HCT116 (cell line): ENCODE data around the gene HCRTR1. TPM values are rescaled to one million over a fixed set of nuclear protein-coding genes. Genes with fewer than 3 reads are reported as not detected.

Experiments
- ATAC-seq: fragments of 200-7000 bp; cut with Tn5 transposase; 2 replicates; pipeline ENCODE4 v1.9.1; 2020; ENCODE audit warnings: mild to moderate bottlenecking, moderate library complexity
- BruUV-seq: library from RNA; stranded (reverse); fragments of 400-500 nt; replicated peaks from 2 replicates; lab custom pipeline; 2021; lab: Mats Ljungman, UMichigan
- CTCF ChIA-PET: fragments of 300-600 bp; sonication (Branson Sonifier 250); formaldehyde crosslinking; loops from one replicate; lab custom pipeline; 2021; ENCODE audit warnings: antibody characterized with exemption; lab: Charles Lee
- POLR2A ChIA-PET: fragments of 300-600, 350-600 bp; sonication (Branson Sonifier 250); formaldehyde crosslinking; loops from one replicate; lab custom pipeline; 2021; ENCODE audit warnings: antibody characterized with exemption; lab: Charles Lee
- RAD21 ChIA-PET, 2 experiments: fragments of 300-600 bp; sonication (Branson Sonifier 250); formaldehyde crosslinking; loops; one replicate each; lab custom pipeline; 2023; ENCODE audit warnings: low total read pairs in 2 of 2; ENCODE audit not compliant: uncharacterized antibody in 2 of 2, unreplicated experiment in 2 of 2, low non-redundant PET in 1 of 2; lab: Charles Lee
- DNase-seq: peaks from one replicate; pipeline ENCODE4 v3.0.0-alpha.2; 2010; ENCODE audit warnings: low read depth, low spot score
- H2AFZ ChIP-seq: fragments of 200-600 bp; shearing (Covaris generic), sonication (generic); 2 replicates; pipeline ENCODE4 v1.6.1; 2017; ENCODE audit warnings: low read depth, mixed run types, mixed read lengths, antibody characterized with exemption, low read length; ENCODE audit not compliant: poor library complexity, severe bottlenecking
- H3K27ac ChIP-seq: 2 replicates; pipeline ENCODE4 v1.5.1; 2012; ENCODE audit warnings: low read depth, low read length
- H3K27me3 ChIP-seq: fragments of 200-600 bp; sonication (generic); 2 replicates; pipeline ENCODE4 v1.6.1; 2016; ENCODE audit warnings: mixed run types, low read length, mixed read lengths; ENCODE audit not compliant: insufficient read depth
- H3K36me3 ChIP-seq, 2 experiments: fragments of 200-500 bp in 1 of 2; fragments of 200-600 bp in 1 of 2; sonication (Bioruptor generic) in 1 of 2; sonication (generic) in 1 of 2; 2 replicates each; pipeline versions ENCODE4 v1.5.1 to v1.6.1; 2014 to 2016; ENCODE audit warnings: low read length in 2 of 2, inconsistent platforms in 1 of 2, mixed read lengths in 1 of 2, mixed run types in 1 of 2; ENCODE audit not compliant: insufficient read depth in 2 of 2, control insufficient read depth in 1 of 2
- H3K4me1 ChIP-seq, 2 experiments: fragments of 200-600 bp in 1 of 2; sonication (generic) in 1 of 2; 2 replicates each; pipeline versions ENCODE4 v1.5.1 to v1.6.1; 2012 to 2017; ENCODE audit warnings: low read length in 2 of 2, inconsistent platforms in 1 of 2, mild to moderate bottlenecking in 1 of 2, mixed read lengths in 1 of 2, mixed run types in 1 of 2, moderate library complexity in 1 of 2; ENCODE audit not compliant: insufficient read depth in 2 of 2, control insufficient read depth in 1 of 2
- H3K4me2 ChIP-seq: fragments of 200-600 bp; sonication (generic); 2 replicates; pipeline ENCODE4 v1.6.1; 2017; ENCODE audit warnings: mixed run types, low read length, mixed read lengths
- H3K4me3 ChIP-seq, 2 experiments: fragments of 200-600 bp in 1 of 2; sonication (generic) in 1 of 2; replicated peaks in 1 of 2; 2 replicates each; pipeline ENCODE4 v1.5.1; 2011 to 2016; ENCODE audit warnings: low read length in 2 of 2, control low read depth in 1 of 2, low read depth in 1 of 2, mild to moderate bottlenecking in 1 of 2, mixed read lengths in 1 of 2, mixed run types in 1 of 2
- H3K79me2 ChIP-seq: fragments of 200-600 bp; sonication (generic); 2 replicates; pipeline ENCODE4 v1.6.1; 2017; ENCODE audit warnings: mild to moderate bottlenecking, mixed run types, low read length, moderate library complexity, mixed read lengths; ENCODE audit not compliant: insufficient read depth
- H3K9ac ChIP-seq: fragments of 200-600 bp; sonication (generic); 2 replicates; pipeline ENCODE4 v1.6.1; 2016; ENCODE audit warnings: low read length, mixed read lengths
- H3K9me2 ChIP-seq: fragments of 200-600 bp; sonication (generic), shearing (Covaris generic); 2 replicates; pipeline ENCODE4 v1.6.1; 2017; ENCODE audit warnings: mixed run types, mild to moderate bottlenecking, moderate library complexity; ENCODE audit not compliant: insufficient read depth
- H3K9me3 ChIP-seq, 2 experiments: fragments of 200-500 bp in 1 of 2; fragments of 200-600 bp in 1 of 2; sonication (Bioruptor generic) in 1 of 2; sonication (generic) in 1 of 2; 2 replicates each; pipeline ENCODE4 v1.6.1; 2014 to 2017; ENCODE audit warnings: low read length in 2 of 2, mixed read lengths in 2 of 2, inconsistent platforms in 1 of 2, low read depth in 1 of 2, mild to moderate bottlenecking in 1 of 2, mixed run types in 1 of 2, moderate library complexity in 1 of 2; ENCODE audit not compliant: control insufficient read depth in 1 of 2, insufficient read depth in 1 of 2
- H4K20me1 ChIP-seq: fragments of 200-600 bp; sonication (generic), shearing (Covaris generic); 2 replicates; pipeline ENCODE4 v1.6.1; 2017; ENCODE audit warnings: mixed run types, mild to moderate bottlenecking, moderate library complexity; ENCODE audit not compliant: insufficient read depth
- ATF3 ChIP-seq: IDR thresholded peaks from 2 replicates; pipeline ENCODE4 v1.6.1; 2012
- CEBPB ChIP-seq: IDR thresholded peaks from 2 replicates; pipeline ENCODE4 v1.6.1; 2012; ENCODE audit warnings: low read depth
- ELF1 ChIP-seq: IDR thresholded peaks from 2 replicates; pipeline ENCODE4 v1.6.1; 2012; ENCODE audit warnings: low read depth, borderline replicate concordance
- EZH2 ChIP-seq: fragments of 200-600 bp; sonication (generic); IDR thresholded peaks from 2 replicates; pipeline ENCODE4 v1.6.1; 2017; ENCODE audit warnings: antibody characterized with exemption, mixed run types
- FOSL1 ChIP-seq: IDR thresholded peaks from 2 replicates; pipeline ENCODE4 v1.6.1; 2012; ENCODE audit warnings: low read depth
- POLR2A ChIP-seq: IDR thresholded peaks from 2 replicates; pipeline ENCODE4 v1.7.0; 2011; ENCODE audit warnings: borderline replicate concordance; ENCODE audit not compliant: insufficient read depth, insufficient read length; ENCODE audit errors: extremely low read depth
- POLR2AphosphoS5 ChIP-seq: IDR thresholded peaks from 2 replicates; pipeline ENCODE4 v1.6.1; 2011; ENCODE audit warnings: mild to moderate bottlenecking, low read depth, low read length, moderate library complexity
- SIN3A ChIP-seq: IDR thresholded peaks from 2 replicates; pipeline ENCODE4 v1.6.1; 2012; ENCODE audit warnings: low read depth
- SP1 ChIP-seq: IDR thresholded peaks from 2 replicates; pipeline ENCODE4 v1.6.1; 2012; ENCODE audit warnings: low read depth
- TCF7L2 ChIP-seq: IDR thresholded peaks from 2 replicates; pipeline ENCODE4 v1.7.0; 2011; ENCODE audit warnings: borderline replicate concordance, inconsistent platforms; ENCODE audit not compliant: insufficient read depth, insufficient read length; ENCODE audit errors: extremely low read depth
- YY1 ChIP-seq: IDR thresholded peaks from 2 replicates; pipeline ENCODE4 v1.6.1; 2011; ENCODE audit warnings: low read length, low read depth, moderate library complexity, mild to moderate bottlenecking; ENCODE audit not compliant: insufficient replicate concordance; ENCODE audit errors: extremely low read depth
- ZBTB33 ChIP-seq: IDR thresholded peaks from 2 replicates; pipeline ENCODE4 v1.6.1; 2011; ENCODE audit warnings: mild to moderate bottlenecking, low read length, moderate library complexity; ENCODE audit not compliant: insufficient replicate concordance; ENCODE audit errors: extremely low read depth
- ZFX ChIP-seq: fragments of 450-650 bp; IDR thresholded peaks from 2 replicates; pipeline ENCODE4 v1.6.1; 2017
- ZNF274 ChIP-seq: fragments of 200-500 bp; sonication (Bioruptor generic); IDR thresholded peaks from 2 replicates; pipeline ENCODE4 v1.6.1; 2014; ENCODE audit warnings: mild to moderate bottlenecking, low read depth, low read length, inconsistent platforms
- intact Hi-C: fragments of 100-400 bp; cut with micrococcal nuclease; formaldehyde crosslinking; loops from 2 replicates; pipeline ENCODE4 v1.10.0; 2022
- total RNA-seq: library from RNA; stranded (reverse); gene quantifications from one replicate; pipeline ENCODE4 v1.2.1, GENCODE V29; 2021; ENCODE audit not compliant: unreplicated experiment
- TF ChIP-seq, protein P1 (sequence below), 3 experiments: fragments of 200-600 bp in 1 of 3; sonication (generic) in 1 of 3; IDR thresholded peaks in 2 of 3; conservative IDR thresholded peaks in 1 of 3; 2 replicates each; pipeline ENCODE4 v1.5.1; 2012 to 2017; ENCODE audit warnings: low read depth in 2 of 3, low read length in 2 of 3, antibody characterized with exemption in 1 of 3, borderline replicate concordance in 1 of 3, control low read depth in 1 of 3, mild to moderate bottlenecking in 1 of 3, mixed read lengths in 1 of 3, mixed run types in 1 of 3, moderate library complexity in 1 of 3; ENCODE audit not compliant: insufficient read depth in 1 of 3
- TF ChIP-seq, protein P2 (sequence below): IDR thresholded peaks from 2 replicates; pipeline ENCODE4 v1.6.1; 2012; ENCODE audit warnings: low read depth

The HCRTR1 gene
- total RNA-seq, 1 experiment from 2014 or later = not detected

DNA sequence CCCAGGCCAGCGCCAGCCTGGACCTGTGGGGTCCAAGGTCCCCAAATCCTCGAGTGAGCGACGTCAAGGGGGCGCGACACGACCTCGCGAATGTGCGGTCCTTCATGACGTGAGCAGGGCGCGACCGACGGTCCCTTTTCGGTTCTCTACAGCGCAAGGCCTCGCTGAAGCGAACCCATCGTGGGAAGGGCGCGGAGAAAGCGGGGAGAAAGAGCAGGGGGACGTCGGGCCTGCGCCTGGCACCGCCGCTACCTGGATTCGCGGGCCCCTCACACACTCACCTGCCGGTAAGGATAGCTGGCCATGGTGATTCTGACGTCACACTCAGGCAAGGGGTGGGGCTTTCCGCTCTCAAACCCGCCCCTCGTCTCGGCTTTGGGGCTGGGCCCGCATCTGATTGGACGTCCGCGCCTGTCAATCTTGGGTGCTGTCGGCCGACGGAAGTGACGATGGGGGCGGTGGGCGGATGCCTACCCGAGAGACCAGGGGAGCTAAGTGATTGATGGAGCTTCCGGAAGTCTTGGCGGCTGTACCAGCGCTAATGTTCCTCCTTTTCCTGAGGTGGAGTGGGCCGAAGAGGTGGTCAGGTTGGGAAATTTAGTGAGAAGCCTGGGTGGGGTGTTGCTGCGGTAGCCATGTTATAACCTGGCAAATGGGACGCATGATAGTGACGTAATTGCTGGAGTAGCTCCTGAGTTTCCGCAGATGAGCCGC is 27.2 kb downstream of the HCRTR1 start, which contains the start of gene PEF1 (continued):
- TF ChIP-seq, protein P1, sequence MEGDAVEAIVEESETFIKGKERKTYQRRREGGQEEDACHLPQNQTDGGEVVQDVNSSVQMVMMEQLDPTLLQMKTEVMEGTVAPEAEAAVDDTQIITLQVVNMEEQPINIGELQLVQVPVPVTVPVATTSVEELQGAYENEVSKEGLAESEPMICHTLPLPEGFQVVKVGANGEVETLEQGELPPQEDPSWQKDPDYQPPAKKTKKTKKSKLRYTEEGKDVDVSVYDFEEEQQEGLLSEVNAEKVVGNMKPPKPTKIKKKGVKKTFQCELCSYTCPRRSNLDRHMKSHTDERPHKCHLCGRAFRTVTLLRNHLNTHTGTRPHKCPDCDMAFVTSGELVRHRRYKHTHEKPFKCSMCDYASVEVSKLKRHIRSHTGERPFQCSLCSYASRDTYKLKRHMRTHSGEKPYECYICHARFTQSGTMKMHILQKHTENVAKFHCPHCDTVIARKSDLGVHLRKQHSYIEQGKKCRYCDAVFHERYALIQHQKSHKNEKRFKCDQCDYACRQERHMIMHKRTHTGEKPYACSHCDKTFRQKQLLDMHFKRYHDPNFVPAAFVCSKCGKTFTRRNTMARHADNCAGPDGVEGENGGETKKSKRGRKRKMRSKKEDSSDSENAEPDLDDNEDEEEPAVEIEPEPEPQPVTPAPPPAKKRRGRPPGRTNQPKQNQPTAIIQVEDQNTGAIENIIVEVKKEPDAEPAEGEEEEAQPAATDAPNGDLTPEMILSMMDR (IDR thresholded peaks at IDR 0.05 in 2 of 3, conservative IDR thresholded peaks at IDR 0.05 in 1 of 3; ENCODE audit: borderline replicate concordance in 1 of 3, insufficient read depth in 1 of 3, low read depth in 2 of 3, low read length in 2 of 3) = no peak
- no peak for TF ChIP-seq ATF3
- TF ChIP-seq TCF7L2 = peak; percentile 38
- TF ChIP-seq ZNF274 = no peak
- peak; percentile 78 for TF ChIP-seq POLR2AphosphoS5
- peak; percentile 66 for TF ChIP-seq ZFX
- TF ChIP-seq POLR2A = peak; percentile 59

DNA sequence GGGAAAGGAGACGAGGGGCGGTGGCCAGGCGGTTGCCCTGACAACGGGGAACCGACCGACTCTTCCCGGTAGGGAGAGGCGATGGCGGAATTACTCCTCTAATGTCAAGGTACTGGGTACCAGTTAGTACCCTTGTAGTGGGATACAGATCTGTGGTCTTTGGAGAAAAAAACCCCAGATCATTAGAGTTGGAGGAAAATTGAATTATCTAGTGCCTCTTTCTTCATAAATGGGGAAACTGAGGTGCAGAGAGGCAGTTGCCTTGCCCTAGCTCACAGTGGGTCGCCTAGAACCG is 27.7 kb downstream of the HCRTR1 start:
- Histone ChIP-seq H3K4me3 (peak overlapping the region; percentile 80 to 96), H3K36me3 (no peaks in the 10 kb centered on the region), H3K9ac (peak overlapping the region; percentile 97), H3K4me1 (peaks cover 8 to 20% of the 10 kb centered on the region in 2 experiments; a peak in 3 of 4 replicates), H3K9me2 (no peaks in the 10 kb centered on the region), H3K4me2 (peak overlapping the region; percentile 83), H4K20me1 (no peaks in the 10 kb centered on the region), H3K9me3 (no peaks in the 10 kb centered on the region), H3K27ac (peak overlapping the region; percentile 92), H2AFZ (no peak overlapping the region), H3K79me2 (peaks cover 34% of the 10 kb centered on the region), H3K27me3 (no peaks in the 10 kb centered on the region)
- BruUV-seq = TSS peak; percentile 63
- POLR2A ChIA-PET = interaction anchor here (0.6 to 1.2 kb wide), 5 partner anchors 12 to 144 kb away, joined by 3 to 9 read pairs (median 5); no protein-coding TSS in a partner anchor
- ATAC-seq (no peak), DNase-seq (no peak)
- CTCF ChIA-PET = interaction anchor here (0.8 to 1.7 kb wide), 5 partner anchors 12 to 170 kb away, joined by 3 to 6 read pairs (median 5); partner anchors contain the start of gene SPOCD1
- intact Hi-C loops = no loop called here
- RAD21 ChIA-PET = interaction anchor here in 1 of 2 experiments (0.6 to 1.0 kb wide), 2 partner anchors 70 to 474 kb away, joined by 3 to 6 read pairs; no protein-coding TSS in a partner anchor
- TF ChIP-seq ELF1 (no peak), POLR2A (no peak), CEBPB (no peak), SIN3A (no peak), ZNF274 (no peak), SP1 (no peak), TCF7L2 (no peak), FOSL1 (no peak), YY1 (no peak), EZH2 (no peak), ZBTB33 (no peak)
- TF ChIP-seq, protein P2, sequence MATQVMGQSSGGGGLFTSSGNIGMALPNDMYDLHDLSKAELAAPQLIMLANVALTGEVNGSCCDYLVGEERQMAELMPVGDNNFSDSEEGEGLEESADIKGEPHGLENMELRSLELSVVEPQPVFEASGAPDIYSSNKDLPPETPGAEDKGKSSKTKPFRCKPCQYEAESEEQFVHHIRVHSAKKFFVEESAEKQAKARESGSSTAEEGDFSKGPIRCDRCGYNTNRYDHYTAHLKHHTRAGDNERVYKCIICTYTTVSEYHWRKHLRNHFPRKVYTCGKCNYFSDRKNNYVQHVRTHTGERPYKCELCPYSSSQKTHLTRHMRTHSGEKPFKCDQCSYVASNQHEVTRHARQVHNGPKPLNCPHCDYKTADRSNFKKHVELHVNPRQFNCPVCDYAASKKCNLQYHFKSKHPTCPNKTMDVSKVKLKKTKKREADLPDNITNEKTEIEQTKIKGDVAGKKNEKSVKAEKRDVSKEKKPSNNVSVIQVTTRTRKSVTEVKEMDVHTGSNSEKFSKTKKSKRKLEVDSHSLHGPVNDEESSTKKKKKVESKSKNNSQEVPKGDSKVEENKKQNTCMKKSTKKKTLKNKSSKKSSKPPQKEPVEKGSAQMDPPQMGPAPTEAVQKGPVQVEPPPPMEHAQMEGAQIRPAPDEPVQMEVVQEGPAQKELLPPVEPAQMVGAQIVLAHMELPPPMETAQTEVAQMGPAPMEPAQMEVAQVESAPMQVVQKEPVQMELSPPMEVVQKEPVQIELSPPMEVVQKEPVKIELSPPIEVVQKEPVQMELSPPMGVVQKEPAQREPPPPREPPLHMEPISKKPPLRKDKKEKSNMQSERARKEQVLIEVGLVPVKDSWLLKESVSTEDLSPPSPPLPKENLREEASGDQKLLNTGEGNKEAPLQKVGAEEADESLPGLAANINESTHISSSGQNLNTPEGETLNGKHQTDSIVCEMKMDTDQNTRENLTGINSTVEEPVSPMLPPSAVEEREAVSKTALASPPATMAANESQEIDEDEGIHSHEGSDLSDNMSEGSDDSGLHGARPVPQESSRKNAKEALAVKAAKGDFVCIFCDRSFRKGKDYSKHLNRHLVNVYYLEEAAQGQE = no peak
